Suppressor macrophage (primary cell): ENCODE data around the gene MID1.
A peak's percentile ranks its signal among the peaks of the same experiment; 100 is the strongest.

Experiments
- DNase-seq, 4 experiments: peaks; one replicate each; pipeline ENCODE4 v3.0.0-alpha.2; 2020 to 2022

The MID1 gene

DNA sequence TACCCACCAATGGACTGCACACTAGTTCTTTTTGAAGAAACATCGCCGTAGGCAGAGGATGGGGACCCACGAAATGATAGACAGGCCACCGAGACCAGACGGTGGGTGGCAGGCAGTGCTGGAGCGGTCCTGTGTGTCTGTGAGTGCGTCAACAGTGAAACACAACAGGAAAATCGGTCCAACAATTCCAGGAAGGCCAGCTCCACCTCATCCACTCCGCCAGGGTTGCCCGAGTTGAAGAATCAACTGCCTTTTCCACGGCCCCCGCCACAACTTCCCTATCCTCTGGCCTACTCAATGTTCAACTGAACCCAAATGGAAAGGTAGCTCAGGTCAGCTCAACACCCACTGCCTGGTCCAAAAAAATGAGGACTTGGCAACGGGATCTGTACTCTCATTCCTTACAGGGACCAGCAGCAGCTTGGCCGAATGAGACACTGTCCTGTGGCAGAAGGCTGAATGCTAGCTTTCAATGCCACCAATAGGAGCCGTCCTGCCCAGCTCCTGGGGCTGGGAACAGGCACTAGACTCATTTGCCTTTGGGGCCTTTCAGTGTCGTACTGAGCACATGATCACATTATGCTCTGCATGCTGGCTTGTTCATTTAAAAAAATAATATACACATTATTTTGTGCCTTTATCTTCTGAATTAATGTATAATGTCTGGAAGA is 43.5 kb downstream of the MID1 start:
- DNase-seq, result no peak

DNA sequence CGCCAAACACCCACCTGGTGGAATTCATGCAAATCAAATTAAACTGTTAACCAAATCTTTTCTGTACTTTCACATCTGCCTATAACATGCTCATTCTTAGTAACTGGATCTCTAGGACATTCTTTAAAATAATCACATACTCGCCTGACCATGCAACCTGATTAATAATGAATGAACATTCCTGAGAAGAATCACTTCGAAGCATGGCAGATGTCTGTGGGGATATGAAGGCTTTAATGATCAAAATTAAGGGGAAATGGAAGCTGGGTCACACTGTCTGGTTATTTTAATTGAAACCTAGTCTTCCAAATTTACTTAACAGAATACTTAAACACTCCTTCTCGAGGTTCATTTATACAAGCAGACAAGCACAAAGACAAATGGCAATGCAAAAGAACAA is 44.2 kb downstream of the MID1 start:
- DNase-seq, result no peak

DNA sequence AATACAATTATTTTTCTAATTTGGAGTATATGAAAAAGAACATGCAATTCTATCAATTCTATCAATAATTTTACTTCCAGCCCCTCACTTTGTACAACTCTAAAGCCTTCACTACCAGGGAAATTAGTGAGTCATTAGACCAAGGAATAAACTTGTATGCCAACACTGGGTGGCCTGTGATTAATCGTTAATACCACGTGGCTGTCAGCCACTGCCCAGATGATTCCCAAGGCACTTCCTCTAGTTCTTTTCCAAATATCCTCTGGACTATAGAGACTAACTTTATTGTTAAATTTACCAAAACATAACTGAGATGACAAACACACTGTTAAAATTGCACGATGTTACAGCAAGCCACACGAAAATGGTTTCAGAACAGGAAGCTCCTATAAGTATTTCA is 45.7 kb downstream of the MID1 start:
- no peak for DNase-seq

DNA sequence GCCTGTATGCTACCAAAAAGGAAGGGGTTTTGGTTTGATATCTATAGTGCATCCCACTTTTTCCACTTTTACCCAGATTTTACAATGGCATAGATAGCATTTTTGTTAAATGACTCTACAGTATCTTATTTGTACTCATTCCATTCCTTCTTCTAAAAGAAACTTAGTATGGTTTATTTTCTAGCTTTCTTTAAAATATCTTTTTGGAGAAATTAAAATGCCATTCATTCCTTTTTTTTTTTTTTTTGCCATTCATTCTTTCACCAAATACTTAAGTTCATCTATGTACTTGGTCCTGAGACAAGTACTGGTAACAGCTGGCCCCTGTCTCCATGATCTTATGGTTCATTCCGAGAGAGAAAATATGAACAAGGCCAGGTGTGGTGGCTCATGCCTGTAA is 49.1 kb downstream of the MID1 start:
- no peak for DNase-seq

DNA sequence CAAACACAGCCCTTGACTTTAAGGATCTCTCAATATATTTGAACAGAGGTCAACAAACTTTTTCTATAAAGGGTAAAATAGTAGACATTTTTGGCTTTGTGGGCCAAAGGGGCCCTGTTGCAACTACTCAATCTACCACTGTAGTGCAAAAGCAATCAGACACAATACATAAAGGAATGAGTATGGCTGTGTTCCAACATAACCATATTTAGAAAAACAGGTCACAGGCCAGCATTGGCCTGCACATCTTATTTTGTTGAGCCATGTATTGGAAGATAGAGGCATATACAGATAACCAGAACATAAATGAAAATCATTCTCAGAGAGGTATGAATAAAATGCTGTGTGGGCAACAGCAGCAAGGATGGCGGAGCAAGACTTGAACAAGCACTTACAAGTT is 49.8 kb downstream of the MID1 start:
- DNase-seq, result no peak

DNA sequence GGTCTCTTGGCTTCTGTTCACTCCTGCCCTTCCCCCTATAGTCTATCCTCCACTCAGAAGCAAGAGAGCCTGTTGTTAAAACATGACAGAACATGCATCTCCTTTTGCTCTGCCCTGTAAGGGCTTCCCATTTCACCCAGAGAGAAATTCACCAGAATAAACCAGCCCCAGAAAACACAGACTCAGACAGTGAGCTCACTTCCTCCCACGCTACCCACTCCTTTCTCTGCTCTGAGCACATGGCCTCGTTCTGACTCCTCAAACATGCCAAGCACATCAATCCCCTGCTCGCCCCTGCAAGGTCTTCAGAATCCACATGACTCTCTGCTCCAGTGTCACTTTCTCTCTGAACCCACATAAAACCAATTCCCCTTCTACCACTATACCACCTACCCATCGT is 50.4 kb downstream of the MID1 start:
- DNase-seq, result peak; percentile 21 to 46 (median 38)

DNA sequence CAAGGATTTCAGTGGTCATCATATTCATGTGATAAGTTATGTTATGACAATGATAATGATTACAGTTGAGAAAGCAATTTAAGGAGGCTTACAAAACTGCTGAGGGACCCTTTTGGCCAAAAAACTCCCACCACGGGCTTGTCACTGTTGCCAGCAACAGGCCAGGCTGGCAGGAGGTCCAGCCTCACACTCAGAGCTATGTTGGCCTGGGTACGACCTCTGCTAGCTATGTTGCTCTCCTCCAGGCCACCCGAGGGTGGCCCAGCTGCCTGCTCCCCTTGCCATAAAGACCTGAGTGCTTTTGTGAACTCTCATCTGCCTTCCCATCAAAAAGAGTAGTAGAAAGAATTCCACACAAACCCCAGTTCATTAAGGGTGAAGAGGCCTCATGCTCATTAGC is 52.0 kb downstream of the MID1 start:
- DNase-seq, result no peak

DNA sequence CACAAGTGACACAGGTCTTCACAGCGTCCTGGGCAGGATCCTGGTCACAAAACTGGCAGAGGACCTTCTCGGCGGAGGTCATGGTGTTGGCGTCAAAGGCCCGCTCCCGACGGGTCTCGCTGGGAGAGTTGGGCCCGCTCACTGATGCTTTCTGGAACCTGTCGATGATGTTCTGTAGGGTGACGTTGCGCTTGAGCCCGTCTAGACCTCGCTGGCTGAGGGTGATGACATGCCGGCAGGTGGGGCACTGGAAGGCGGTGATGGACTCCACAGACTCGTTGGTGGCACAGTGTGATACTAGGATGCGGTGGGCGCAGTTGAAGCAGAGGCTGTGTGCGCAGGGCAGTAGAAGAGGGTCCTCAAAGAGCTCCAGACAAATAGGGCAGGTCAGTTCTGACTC is 53.2 kb downstream of the MID1 start:
- no peak for DNase-seq

DNA sequence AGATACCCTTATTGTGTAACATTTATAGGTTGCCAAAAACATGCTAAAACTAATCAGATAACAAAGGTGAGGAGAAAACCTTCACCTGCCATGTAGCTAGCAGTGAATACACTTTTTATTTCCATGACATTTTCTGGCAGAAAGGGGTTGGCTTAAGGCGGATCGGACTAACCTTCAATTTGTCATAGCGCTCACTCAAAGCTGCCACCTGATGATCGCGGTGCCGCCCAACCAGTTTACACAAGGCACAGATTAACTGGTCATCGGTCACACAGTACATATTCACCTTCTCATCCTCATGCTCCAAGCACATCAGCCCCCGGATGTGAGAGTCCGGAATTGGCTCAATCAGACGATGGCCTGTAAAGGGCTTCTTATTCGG is 53.7 kb downstream of the MID1 start:
- DNase-seq, result no peak

DNA sequence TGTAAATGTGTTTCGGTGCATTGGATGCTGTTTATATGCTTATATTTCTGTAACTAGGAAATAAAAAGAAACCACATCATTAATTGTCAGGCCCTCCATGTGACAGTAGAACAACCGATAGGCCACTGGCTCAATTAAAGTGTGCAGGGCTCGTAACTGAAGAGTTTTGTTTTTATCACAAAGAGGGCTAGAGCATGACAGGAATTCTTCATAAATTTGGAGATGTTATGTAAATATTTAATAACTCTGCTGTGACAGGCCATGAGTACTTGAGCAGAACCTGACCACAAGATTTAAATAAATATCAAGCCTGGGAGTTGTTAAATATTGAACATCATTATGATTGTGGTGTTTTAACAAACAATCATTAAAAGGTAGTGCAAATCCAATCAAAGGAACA is 55.9 kb downstream of the MID1 start:
- DNase-seq, result no peak

DNA sequence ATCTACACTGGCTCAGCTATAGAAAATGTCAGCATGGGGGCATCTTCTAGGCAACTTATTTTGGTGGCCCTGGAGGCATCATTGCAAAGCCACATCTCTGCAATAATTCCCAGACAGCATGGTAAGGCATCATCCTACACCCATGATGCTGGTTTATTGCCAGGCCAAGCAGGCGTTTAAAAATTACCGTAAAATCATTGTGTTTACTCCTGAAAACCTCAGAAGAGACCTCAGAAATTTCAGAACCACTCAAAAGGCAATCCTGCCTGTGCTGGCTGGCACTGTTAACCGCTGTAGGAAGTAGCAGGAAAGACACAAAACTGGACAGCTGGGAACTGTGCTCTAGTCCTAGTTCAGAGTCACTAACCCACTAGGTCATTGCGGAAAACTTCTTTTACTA is 63.2 kb downstream of the MID1 start:
- DNase-seq, result no peak

DNA sequence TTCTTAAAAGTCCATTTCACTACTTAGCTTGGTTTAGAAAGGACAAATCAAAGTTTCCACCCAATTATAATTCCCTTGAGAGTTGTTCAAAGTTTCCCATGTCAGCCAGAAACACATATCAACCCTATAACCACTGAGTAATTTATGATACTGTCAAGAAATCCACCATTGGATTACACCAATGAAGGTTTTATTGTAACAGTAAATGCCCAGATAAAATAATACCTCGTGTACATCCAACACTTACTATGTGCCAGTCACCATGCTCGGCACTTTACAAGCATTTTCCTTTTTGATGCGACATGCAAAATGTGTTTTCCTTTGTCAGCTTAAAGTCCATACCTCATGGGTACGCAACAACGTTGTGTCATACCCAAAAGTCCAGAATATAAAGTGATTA is 64.0 kb downstream of the MID1 start:
- no peak for DNase-seq

DNA sequence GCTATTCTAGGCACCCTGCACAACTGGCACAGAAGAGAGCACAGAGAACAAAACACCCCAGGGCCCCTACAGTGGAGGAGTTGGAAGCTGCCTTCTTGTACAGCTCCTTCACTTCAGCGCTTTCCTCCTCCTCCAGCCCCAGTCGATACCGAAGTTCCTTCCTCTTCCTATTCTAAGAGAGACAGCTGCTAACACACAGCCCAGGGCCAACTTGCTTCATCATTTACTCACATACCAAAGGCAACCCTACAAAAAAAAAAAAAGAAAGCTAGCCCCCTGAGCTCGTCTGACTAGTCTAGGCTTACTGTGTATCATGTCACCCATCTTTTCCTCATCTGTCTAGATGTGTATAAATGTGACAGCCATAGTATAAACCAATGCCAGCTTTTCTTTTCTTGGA is 64.5 kb downstream of the MID1 start:
- DNase-seq, result no peak

DNA sequence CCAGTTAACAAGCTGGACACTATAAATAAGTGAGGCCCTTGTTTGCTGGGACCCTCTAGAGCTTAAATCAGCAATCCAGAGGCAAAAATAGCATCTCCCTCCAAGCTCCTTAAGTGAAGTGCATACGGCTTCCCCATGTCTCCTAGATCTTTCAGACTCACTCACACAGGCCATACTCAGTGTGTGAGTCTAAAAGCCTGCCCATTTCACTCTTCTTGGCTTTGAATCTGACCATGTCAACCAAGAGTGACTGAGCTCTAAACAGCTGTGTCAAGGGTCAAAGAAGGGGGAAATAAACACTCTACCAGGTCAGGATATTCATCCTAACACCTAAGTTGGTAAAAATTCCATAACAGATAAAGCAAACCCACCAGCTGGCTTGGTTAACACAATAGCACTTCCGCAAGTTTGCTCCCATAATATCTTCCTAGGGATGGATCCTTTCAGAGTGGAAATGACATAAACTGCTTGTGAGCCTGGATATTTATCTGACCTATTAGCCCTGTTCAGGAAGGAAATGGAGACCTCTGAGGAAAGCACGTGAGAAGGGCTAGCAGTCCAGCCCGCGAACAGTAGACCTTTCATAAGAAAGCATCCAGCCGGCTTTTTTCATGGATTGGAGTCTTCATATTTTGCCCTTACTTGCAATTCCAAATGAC is 65.6 kb downstream of the MID1 start:
- no peak for DNase-seq

DNA sequence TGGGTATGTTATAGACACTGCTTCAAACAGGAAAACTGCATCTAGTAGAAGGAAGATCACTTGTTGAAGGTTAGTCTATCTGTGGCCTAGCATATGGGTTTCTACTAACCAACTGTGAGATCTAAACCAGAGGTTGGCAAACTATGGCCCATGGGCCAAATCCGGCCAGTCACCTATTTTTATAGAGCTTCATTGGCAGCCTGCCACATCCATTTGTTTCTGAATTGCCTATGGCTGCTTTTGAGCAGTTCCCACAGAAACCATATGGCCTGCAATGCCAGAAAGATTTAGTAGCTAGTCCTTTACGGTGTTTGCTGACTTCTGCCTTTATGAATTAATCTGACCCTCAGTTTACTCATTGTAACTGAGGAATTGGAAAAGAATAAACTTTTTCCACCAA is 71.1 kb downstream of the MID1 start:
- no peak for DNase-seq

DNA sequence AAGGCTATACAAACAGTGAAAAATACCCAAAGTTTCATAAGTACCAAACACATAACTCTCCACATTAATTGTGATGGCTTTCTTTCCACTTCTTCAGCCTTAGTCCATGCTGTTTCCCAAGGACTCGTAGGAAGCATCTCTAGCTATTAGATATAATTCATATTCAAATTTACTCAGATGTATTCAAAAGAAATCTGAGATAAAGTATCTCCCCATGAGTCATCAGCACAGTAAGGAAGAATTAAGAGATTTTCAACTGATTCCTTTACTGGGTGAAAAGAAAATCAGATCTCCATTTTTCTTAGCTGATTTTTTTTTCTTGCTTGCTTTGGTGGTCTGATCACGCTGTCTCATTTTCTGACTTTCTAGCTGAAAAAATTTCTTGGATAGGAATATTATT is 71.7 kb downstream of the MID1 start:
- DNase-seq, result no peak

DNA sequence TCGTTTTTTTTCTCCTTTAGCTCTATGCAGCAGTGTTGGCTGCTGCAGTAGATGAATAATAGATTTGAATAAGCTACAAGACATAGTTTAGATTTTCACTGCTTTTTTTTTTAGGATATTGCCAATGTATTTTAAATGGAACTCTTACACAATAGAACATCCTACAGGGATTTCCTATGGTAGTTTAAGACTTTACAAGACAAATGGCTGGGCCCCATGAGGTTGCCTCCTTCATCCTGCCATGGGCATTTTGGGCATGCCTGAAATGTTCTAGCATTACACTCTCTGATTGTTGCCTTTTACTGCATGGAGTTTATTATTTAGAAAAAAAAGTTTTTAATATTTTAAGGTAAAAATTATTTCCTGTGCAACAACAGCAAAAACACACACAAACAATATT is 74.5 kb downstream of the MID1 start:
- DNase-seq, result no peak

DNA sequence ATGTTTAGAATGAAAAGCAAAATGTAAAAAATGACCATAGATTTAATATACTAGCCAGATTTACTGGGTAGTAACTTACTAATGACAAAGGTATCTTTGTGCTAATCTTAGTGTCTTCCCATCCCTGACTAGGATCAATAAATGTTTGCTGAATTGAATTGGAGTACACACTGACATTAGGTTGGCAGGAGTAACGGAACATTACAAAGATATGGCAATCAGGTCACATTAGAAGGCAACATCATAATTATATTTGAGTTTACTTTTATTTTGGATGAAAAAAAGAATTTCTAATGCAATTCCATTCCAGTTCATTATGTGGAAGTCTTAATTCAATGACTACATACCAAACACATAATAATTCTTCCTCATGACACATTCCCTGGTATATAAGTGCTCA is 77.8 kb downstream of the MID1 start:
- no peak for DNase-seq

DNA sequence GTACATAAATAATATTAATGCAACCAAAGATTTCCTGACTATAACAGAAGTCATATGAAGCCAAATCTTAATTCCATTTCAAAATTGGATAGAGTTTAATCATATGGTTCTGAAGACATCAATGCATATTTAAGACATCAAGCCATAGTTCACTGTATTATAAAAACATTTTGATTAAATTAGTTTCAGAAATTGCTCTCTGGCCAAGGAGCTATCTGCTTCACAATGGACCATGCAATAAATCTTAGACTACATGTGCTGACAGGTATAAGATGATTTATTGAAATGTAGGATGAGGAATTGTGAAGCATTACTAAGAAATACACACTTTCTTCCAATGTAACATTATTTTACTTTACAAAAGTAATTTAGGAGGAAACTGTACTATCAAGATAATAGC is 81.6 kb downstream of the MID1 start:
- no peak for DNase-seq

DNA sequence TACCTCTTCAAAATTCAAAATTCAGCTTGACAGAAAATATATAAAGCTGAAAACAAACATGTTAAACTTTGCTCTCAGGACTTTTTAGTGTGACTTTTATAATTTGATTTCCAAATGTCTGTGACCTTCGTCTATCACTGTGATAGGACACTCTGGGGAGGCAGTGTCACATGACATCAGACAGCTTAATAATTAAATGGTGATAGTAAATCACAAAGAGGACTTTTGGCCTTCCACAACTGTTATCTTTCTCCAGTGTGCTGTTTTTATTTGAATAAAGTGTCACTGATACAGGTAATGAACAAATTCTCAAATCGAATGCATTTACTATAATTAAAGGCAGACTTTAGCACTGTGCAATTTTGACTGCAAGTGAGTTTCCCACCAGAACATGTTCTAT is 83.1 kb downstream of the MID1 start:
- no peak for DNase-seq

DNA sequence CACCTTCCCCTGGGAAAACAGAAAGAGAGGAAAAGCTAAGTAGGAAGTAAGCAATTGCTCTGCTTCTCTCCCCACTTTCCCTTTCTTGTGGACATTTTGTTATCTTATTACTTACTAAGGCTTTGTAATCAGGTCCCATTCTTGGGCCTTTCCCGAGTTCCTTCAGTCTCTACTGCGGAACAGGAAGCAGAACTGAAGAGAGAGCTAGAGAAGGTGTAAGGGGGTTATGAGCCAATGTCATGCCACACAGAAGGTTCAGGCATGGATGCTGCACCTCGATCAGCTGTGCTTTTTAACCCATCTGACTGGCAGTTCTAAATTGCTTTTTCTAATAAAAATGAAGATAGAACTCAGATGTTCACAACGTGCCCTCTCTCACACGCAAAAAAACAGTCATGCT is 83.6 kb downstream of the MID1 start:
- DNase-seq, result no peak

DNA sequence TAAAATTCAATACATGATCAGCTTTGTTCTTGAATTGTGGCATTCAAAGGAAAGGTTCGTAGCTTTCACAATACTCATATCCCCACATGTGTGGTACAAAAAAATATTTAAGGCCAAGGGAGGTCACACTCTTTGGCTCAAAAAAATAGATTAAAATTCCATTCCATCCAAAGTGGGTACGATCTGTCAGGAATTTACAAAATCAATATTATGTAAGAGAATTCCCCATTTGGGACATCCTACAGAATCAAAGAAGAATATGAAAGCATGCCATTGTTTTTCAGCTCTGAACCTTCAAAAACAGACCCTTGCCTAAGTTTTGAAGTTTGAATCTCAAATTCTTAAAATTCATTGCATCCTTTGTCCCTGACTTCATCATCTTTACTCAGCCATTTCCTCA is 85.8 kb downstream of the MID1 start:
- no peak for DNase-seq

DNA sequence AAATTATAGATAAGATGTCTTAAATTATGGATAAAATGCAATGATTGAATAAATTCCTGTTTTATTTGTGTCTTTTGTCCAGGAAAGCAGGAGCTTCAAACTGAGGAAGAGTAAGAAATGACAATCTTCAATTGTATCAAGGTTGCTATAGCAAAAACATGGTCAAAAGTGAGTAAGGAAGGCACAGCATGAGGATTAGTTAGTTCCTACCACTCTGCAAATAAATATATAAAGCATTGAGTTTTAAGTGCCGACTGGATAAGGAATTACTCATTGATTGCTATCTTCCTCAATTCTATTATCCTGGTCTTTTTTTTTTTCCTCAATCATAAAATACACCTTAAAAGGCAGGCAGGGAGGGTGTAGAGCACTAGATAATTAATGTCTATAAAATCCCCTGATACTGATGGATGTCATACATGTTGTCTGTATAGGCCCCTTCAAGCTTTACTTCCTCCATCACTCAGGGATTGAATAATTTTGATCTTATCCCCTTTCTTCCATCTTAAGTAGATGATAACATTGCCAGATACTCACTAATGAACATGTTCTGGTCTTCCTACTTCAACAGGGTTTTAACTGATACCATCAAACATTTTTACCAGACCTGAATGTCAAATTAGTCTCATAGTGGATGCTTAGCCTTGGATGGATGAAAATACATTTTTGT is 86.6 kb downstream of the MID1 start:
- DNase-seq, result no peak

DNA sequence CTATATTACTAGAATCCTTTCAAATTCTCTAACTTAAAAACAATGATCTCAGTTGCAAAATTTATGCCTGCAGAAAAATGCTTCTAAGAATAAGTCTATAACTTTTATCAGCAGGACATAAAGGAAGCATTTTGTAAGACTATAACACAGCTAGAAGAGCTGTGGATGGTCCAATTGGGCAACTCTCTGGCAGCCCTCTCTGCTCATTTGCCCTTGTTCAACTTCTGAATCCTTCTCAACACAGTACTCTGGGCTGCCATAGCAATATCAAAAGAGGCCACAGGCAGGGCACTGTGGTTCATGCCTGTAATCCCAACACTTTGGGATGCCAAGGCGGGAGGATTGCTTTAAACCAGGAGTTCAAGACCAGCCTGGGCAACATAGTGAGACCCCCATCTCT is 88.5 kb downstream of the MID1 start:
- no peak for DNase-seq

DNA sequence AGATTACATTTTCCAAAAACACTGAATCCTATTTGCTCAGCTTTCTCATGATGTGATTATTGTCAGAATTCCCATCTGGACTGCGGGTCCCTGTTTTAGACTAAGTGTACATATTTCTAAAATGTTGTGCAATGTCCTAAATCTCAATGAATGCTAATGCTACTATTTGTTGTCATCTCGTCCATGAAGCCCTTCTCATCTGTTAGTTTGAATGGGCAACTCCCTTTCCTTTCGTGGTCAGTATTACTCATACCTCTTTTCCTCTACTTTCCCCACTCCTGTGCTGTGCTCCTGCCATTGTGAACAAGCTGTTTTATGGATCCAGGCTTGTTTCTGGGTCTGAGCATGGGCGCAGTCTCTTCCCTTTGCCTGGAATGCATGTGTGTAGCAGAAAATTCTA is 91.0 kb downstream of the MID1 start:
- DNase-seq, result no peak
